Occipital lobe (tissue), 2 donors: ENCODE results near the gene SLC27A6. TPM values are rescaled to one million over a fixed set of nuclear protein-coding genes. Genes with fewer than 3 reads are reported as not detected.
"Not testable (repeated sequence)": the region's sequence is repeated elsewhere in the genome, so short reads cannot be mapped to it uniquely, and the experiment has no call there.

Source experiments
- DNase-seq: peaks from one replicate; lab custom pipeline; 2025; lab: John Stamatoyannopoulos, UW
- total RNA-seq: library from RNA; depleted of rRNA; stranded (reverse); fragments of >200 nt; gene quantifications from one replicate; pipeline ENCODE4 v1.2.3, GENCODE V29; 2014

SLC27A6 gene
- total RNA-seq = 0.62 TPM

- no peak for DNase-seq
Observed at GRCh38 chr5:128965011-128965637, at the start of gene SLC27A6. SLC27A6 (plus strand) TSS chr5:128965488; CDS start chr5:128966138, 650 bp downstream.

DNA sequence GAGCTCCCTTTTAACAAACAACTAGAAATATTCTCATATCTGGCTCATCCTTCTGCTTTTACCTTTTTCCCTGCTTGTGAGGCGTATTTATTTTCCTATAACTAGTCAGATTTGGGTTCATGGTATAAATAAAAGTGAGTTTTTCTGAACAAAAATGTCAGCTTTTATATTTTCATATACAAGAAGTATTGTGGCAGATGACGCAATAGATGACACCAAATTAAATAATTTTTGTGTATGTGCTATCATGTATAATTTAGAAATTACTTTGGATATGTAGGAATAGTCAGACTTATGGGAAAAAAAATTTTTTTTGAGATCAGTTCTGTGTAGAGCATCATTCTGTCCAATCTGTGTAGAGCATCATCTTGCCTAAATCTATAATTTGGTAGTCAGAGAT, 45.7 kb upstream of the SLC27A6 start:
- no peak for DNase-seq

- DNase-seq = no peak
Observed at GRCh38 chr5:128920345-128921215, 44.7 kb upstream of the SLC27A6 start.

- DNase-seq = no peak
Observed at GRCh38 chr5:128924299-128924698, 41.0 kb upstream of the SLC27A6 start.

GRCh38 chr5:128925973-128926372, 39.3 kb upstream of the SLC27A6 start:
- no peak for DNase-seq

GRCh38 chr5:128927644-128928043, 37.6 kb upstream of the SLC27A6 start:
- DNase-seq = no peak

DNA sequence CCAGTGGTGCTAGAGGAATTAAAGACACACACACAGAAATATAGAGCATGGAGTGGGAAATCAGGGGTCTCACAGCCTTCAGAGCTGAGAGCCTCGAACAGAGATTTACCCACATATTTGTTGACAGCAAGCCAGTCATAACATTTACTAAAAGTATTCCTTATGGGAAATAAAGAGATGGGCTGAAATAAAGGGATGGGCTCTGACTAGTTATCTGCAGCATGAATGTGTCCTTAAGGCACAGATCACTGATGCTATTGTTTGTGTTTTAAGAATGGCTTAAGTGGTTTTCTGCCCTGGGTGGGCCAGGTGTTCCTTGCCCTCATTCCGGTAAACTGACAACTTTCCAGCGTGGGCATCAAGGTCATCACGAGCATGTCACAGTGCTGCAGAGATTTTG, 33.1 kb upstream of the SLC27A6 start:
- not testable (repeated sequence) for DNase-seq

- not testable (repeated sequence) for DNase-seq
Observed at GRCh38 chr5:128943100-128943499, 22.2 kb upstream of the SLC27A6 start.

GRCh38 chr5:128949847-128950546, 15.3 kb upstream of the SLC27A6 start:
- no peak for DNase-seq

GRCh38 chr5:128951301-128951700, 14.0 kb upstream of the SLC27A6 start:
- DNase-seq = not testable (repeated sequence)

DNA sequence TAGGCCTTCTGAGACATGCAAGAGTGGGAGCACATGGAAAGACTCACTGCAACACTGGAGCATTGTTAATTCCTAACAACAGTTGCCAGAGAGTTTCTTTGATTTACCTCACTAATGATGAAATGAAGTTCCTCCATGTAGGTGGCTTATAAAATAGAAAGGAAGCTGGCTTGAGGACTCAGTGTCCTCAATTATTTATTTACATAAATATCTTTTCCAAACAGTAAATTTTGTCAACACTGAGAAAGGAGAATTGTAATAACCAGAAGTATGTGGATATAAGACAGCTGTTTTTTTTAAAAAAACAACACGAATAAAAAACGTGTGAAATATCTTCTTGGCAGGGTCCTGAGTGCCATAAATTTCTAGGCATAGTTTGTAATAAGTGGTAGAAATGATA, 9.1 kb upstream of the SLC27A6 start:
- DNase-seq = no peak

GRCh38 chr5:128962211-128962610, 3.1 kb upstream of the SLC27A6 start:
- no peak for DNase-seq

DNA sequence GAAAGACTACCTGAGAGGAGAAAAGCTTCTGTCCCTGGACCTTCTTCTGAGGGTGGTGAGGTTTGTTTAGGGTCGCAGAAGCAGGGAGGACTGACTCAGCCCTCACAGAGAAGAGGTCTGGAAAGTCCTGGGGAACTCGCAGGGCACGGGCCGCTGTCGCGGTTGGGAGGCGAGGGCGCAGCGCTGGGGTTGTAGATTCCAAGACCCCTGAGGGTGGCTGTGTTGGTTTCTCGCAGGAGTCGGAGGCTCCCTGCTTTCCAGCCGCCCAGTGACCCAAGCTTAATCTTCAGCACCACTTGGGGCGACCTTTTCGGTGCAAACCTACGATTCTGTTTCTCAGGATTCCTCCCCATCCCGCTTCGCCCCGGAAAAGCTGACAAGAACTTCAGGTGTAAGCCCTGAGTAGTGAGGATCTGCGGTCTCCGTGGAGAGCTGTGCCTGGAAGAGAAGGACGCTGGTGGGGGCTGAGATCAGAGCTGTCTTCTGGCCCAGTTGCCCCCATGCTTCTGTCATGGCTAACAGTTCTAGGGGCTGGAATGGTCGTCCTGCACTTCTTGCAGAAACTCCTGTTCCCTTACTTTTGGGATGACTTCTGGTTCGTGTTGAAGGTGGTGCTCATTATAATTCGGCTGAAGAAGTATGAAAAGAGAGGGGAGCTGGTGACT, 482 bp downstream of the SLC27A6 start:
- no peak for DNase-seq

DNA sequence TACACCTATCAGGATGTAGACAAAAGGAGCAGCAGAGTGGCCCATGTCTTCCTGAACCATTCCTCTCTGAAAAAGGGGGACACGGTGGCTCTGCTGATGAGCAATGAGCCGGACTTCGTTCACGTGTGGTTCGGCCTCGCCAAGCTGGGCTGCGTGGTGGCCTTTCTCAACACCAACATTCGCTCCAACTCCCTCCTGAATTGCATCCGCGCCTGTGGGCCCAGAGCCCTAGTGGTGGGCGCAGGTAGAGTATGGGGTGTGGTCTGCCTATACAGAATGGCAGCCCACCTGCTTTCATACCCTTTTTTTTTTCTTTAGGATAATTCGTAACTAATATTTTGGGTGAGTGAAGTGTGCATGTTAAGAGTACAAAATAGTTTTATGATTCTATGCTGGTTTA, 1.1 kb downstream of the SLC27A6 start:
- no peak for DNase-seq

- no peak for DNase-seq
Observed at GRCh38 chr5:128966846-128967245, 1.6 kb downstream of the SLC27A6 start.

DNA sequence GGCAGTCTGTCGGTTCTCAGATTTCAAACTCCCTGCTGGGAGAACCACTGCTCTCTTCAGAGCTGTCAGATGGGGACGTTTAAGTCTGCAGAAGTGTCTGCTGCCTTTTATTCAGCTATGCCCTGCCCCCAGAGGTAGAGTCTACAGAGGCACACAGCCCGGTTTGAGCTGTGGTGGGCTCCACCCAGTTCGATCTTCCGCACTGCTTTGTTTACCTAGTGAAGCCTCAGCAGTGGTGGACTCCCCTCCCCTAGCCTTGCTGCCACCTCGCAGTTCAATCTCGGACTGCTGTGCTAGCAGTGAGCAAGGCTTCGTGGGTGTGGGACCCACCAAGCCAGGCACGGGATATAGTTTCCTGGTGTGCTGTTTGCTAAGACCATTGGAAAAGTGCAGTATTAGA, 8.0 kb downstream of the SLC27A6 start:
- no peak for DNase-seq

GRCh38 chr5:128974567-128974966, 9.3 kb downstream of the SLC27A6 start:
- DNase-seq = no peak

- DNase-seq = no peak
Observed at GRCh38 chr5:128979761-128980160, 14.5 kb downstream of the SLC27A6 start.

DNA sequence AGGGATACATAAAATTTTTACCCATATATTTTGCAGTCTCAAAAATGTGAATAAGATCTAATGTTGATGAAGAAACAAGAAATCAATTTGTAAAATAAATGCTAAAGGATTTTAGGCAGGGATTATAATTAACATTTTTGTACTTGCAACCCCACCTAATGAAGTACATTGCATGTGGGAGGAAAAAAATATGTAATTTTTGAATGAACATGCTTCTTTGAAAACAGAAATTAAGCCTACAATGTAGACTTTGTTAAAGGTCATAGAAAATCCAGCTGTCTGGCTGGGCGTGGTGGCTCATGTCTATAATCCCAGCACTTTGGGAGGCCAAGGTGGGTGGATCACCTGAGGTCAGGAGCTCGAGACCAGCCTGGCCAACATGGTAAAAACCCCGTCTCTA, 15.6 kb downstream of the SLC27A6 start:
- DNase-seq = no peak

GRCh38 chr5:128984480-128984879, 19.2 kb downstream of the SLC27A6 start:
- no peak for DNase-seq

GRCh38 chr5:128988476-128988875, 23.2 kb downstream of the SLC27A6 start:
- no peak for DNase-seq
